Panc1 (cell line): Measurements from ENCODE around the gene BAIAP3. TPM values are rescaled to one million over a fixed set of nuclear protein-coding genes. Genes with fewer than 3 reads are reported as not detected.

ENCODE experiments used
- ATAC-seq: fragments of 200-7000 bp; cut with Tn5 transposase; 2 replicates; pipeline ENCODE4 v1.9.1; 2020; ENCODE audit warnings: mild to moderate bottlenecking, moderate library complexity
- BruUV-seq: library from RNA; stranded (reverse); fragments of 400-500 nt; replicated peaks from 2 replicates; lab custom pipeline; 2021; lab: Mats Ljungman, UMichigan
- CTCF ChIA-PET: fragments of 300-600 bp; sonication (Branson Sonifier 250); formaldehyde crosslinking; loops from one replicate; lab custom pipeline; 2022; ENCODE audit warnings: antibody characterized with exemption; lab: Charles Lee
- POLR2A ChIA-PET: fragments of 300-600 bp; sonication (Branson Sonifier 250); formaldehyde crosslinking; loops from one replicate; lab custom pipeline; 2022; ENCODE audit warnings: antibody characterized with exemption; lab: Charles Lee
- DNase-seq: peaks from one replicate; pipeline ENCODE4 v3.0.0-alpha.2; 2010; ENCODE audit warnings: low read depth, low spot score
- H3K27ac ChIP-seq: 2 replicates; pipeline ENCODE4 v1.5.1; 2011; ENCODE audit warnings: mild to moderate bottlenecking, low read length, inconsistent platforms
- H3K27me3 ChIP-seq: fragments of 200-500 bp; sonication (Bioruptor generic); 2 replicates; pipeline ENCODE4 v1.6.0; 2014; ENCODE audit warnings: low read length, inconsistent platforms; ENCODE audit not compliant: control insufficient read depth, insufficient read depth
- H3K36me3 ChIP-seq: fragments of 200-500 bp; sonication (Bioruptor generic); 2 replicates; pipeline ENCODE4 v1.5.1; 2014; ENCODE audit warnings: inconsistent platforms, mild to moderate bottlenecking, low read length, moderate library complexity; ENCODE audit not compliant: control insufficient read depth, insufficient read depth
- H3K4me1 ChIP-seq: 2 replicates; pipeline ENCODE4 v1.5.1; 2011; ENCODE audit warnings: inconsistent platforms, mild to moderate bottlenecking, low read length, moderate library complexity; ENCODE audit not compliant: control insufficient read depth, insufficient read depth
- H3K4me3 ChIP-seq, 2 experiments: 2 replicates each; pipeline ENCODE4 v1.5.1; 2011 to 2012; ENCODE audit warnings: low read depth in 2 of 2, low read length in 2 of 2, mild to moderate bottlenecking in 2 of 2, inconsistent platforms in 1 of 2, moderate library complexity in 1 of 2
- H3K9me3 ChIP-seq: fragments of 200-500 bp; sonication (Bioruptor generic); 2 replicates; pipeline ENCODE4 v1.5.1; 2014; ENCODE audit warnings: low read depth, mild to moderate bottlenecking, inconsistent platforms, low read length, moderate library complexity; ENCODE audit not compliant: control insufficient read depth, insufficient read depth
- CTCF ChIP-seq: fragments of 450-650 bp; IDR thresholded peaks from 2 replicates; pipeline ENCODE4 v1.5.1; 2017; ENCODE audit warnings: mild to moderate bottlenecking
- POLR2AphosphoS5 ChIP-seq: IDR thresholded peaks from 2 replicates; pipeline ENCODE4 v1.6.1; 2012; ENCODE audit warnings: mild to moderate bottlenecking, low read depth, low read length, moderate library complexity
- REST ChIP-seq, 2 experiments: IDR thresholded peaks; 2 replicates each; pipeline ENCODE4 v1.6.1; 2011 to 2012; ENCODE audit warnings: low read depth in 2 of 2, control low read depth in 1 of 2, low read length in 1 of 2, mild to moderate bottlenecking in 1 of 2, moderate library complexity in 1 of 2; ENCODE audit not compliant: insufficient read depth in 1 of 2
- SIN3A ChIP-seq: IDR thresholded peaks from 2 replicates; pipeline ENCODE4 v1.6.1; 2012; ENCODE audit warnings: low read depth, mild to moderate bottlenecking, low read length, moderate library complexity, borderline replicate concordance; ENCODE audit not compliant: insufficient read depth
- TCF7L2 ChIP-seq: IDR thresholded peaks from 2 replicates; pipeline ENCODE4 v1.6.1; 2011; ENCODE audit warnings: mild to moderate bottlenecking, low read depth, low read length, inconsistent platforms
- in situ Hi-C: cut with HindIII; loops from 2 replicates; pipeline ENCODE4 v1.10.0; 2016; ENCODE audit warnings: low sequenced_read_pairs, low pct_unique_long_range_greater_than_20kb
- intact Hi-C: fragments of 100-400 bp; cut with micrococcal nuclease; formaldehyde crosslinking; loops from one replicate; pipeline ENCODE4 v1.10.0; 2022; ENCODE audit not compliant: unreplicated experiment
- total RNA-seq: library from RNA; stranded (reverse); gene quantifications from one replicate; pipeline ENCODE4 v1.2.1, GENCODE V29; 2021; ENCODE audit not compliant: unreplicated experiment

The BAIAP3 gene
- total RNA-seq, 1 experiment from 2014 or later: 9.4 TPM

GRCh38 chr16:1393613-1394176 lies 60.2 kb downstream of the BAIAP3 start:
- H3K36me3 ChIP-seq: no peaks in the 10 kb centered on the region
- intact Hi-C loops: no loop called here
- DNase-seq (no peak), ATAC-seq (no peak)
- POLR2A ChIA-PET: no interaction called here
- CTCF ChIA-PET: no interaction called here
- no peak for TF ChIP-seq SIN3A
- no peak for TF ChIP-seq TCF7L2
- TF ChIP-seq CTCF: no peak
- TF ChIP-seq REST (IDR thresholded peaks at IDR 0.05; ENCODE audit: insufficient read depth in 1 of 2, low read depth in 2 of 2, low read length in 1 of 2): no peak
- TF ChIP-seq POLR2AphosphoS5: no peak
- H3K27ac ChIP-seq: no peak overlapping the region
- H3K9me3 ChIP-seq: no peaks in the 10 kb centered on the region
- H3K4me1 ChIP-seq: no peaks in the 10 kb centered on the region
- no TSS peak for BruUV-seq
- in situ Hi-C loops: no loop called here
- H3K27me3 ChIP-seq: no peaks in the 10 kb centered on the region
- H3K4me3 ChIP-seq: no peak overlapping the region

- DNase-seq (no peak), ATAC-seq (no peak)
- H3K9me3 ChIP-seq: no peaks in the 10 kb centered on the region
- in situ Hi-C loops (no loop called here), intact Hi-C loops (no loop called here)
- CTCF ChIA-PET: no interaction called here
- H3K4me1 ChIP-seq: no peaks in the 10 kb centered on the region
- no peak overlapping the region for H3K4me3 ChIP-seq
- no peak for TF ChIP-seq TCF7L2
- no peak for TF ChIP-seq REST (IDR thresholded peaks at IDR 0.05; ENCODE audit: insufficient read depth in 1 of 2, low read depth in 2 of 2, low read length in 1 of 2)
- TF ChIP-seq POLR2AphosphoS5: no peak
- TF ChIP-seq CTCF: no peak
- no peak for TF ChIP-seq SIN3A
- no TSS peak for BruUV-seq
- POLR2A ChIA-PET: no interaction called here
- no peaks in the 10 kb centered on the region for H3K27me3 ChIP-seq
- H3K36me3 ChIP-seq: no peaks in the 10 kb centered on the region
- no peak overlapping the region for H3K27ac ChIP-seq
Observed at GRCh38 chr16:1394367-1394951, 61.0 kb downstream of the BAIAP3 start.
